HepG2 (cell line): ENCODE results near the gene IKZF4. TPM values are rescaled to one million over a fixed set of nuclear protein-coding genes. Genes with fewer than 3 reads are reported as not detected.
A peak's percentile ranks its signal among the peaks of the same experiment; 100 is the strongest.

Experiments used
- ATRX ChIP-seq: sonication (generic); formaldehyde crosslinking; IDR thresholded peaks from 2 replicates; pipeline ENCODE4 v1.4.0; 2020; ENCODE audit warnings: missing genetic modification reagents, borderline replicate concordance
- BRCA1 ChIP-seq: sonication (generic); formaldehyde crosslinking; IDR thresholded peaks from 2 replicates; pipeline ENCODE4 v1.4.0; 2020; ENCODE audit warnings: missing genetic modification reagents
- CEBPG ChIP-seq: IDR thresholded peaks from 2 replicates; pipeline ENCODE4 v1.6.1; 2016
- EHMT2 ChIP-seq: fragments of 200-600 bp; sonication (generic); IDR thresholded peaks from 2 replicates; pipeline ENCODE4 v1.7.0; 2017; ENCODE audit warnings: antibody characterized with exemption, low read depth, low read length, borderline replicate concordance
- ELF1 ChIP-seq: sonication (generic); formaldehyde crosslinking; IDR thresholded peaks from 2 replicates; pipeline ENCODE4 v1.4.0; 2020; ENCODE audit warnings: missing genetic modification reagents
- GTF2F1 ChIP-seq: fragments of 150-350 bp; IDR thresholded peaks from 2 replicates; pipeline ENCODE4 v1.6.1; 2014; ENCODE audit warnings: low read length
- HCFC1 ChIP-seq: fragments of 150-350 bp; IDR thresholded peaks from 2 replicates; pipeline ENCODE4 v1.6.1; 2014; ENCODE audit warnings: low read depth, low read length
- HDAC2 ChIP-seq: sonication (generic); formaldehyde crosslinking; IDR thresholded peaks from 2 replicates; pipeline ENCODE4 v1.4.0; 2020; ENCODE audit warnings: missing genetic modification reagents
- HDAC6 ChIP-seq: fragments of 200-600 bp; sonication (generic); IDR thresholded peaks from 2 replicates; pipeline ENCODE4 v1.7.0; 2017; ENCODE audit warnings: mild to moderate bottlenecking, antibody characterized with exemption, low read length, low read depth
- HMGXB4 ChIP-seq, 2 experiments: sonication (generic) in 1 of 2; formaldehyde crosslinking in 1 of 2; IDR thresholded peaks; 2 replicates each; pipeline versions ENCODE4 v1.4.0 to v1.6.1; 2018 to 2020; ENCODE audit warnings: missing genetic modification reagents in 2 of 2, borderline replicate concordance in 1 of 2, low read depth in 1 of 2, mild to moderate bottlenecking in 1 of 2, missing biosample characterization in 1 of 2
- MEIS1 ChIP-seq: sonication (generic); formaldehyde crosslinking; IDR thresholded peaks from 2 replicates; pipeline ENCODE4 v1.9.0; 2021; ENCODE audit warnings: mild to moderate bottlenecking, missing genetic modification reagents, moderate library complexity, borderline replicate concordance
- NKX3-1 ChIP-seq: sonication (generic); formaldehyde crosslinking; IDR thresholded peaks from 2 replicates; pipeline ENCODE4 v1.5.0; 2020; ENCODE audit warnings: missing genetic modification reagents
- SATB2 ChIP-seq: sonication (generic); formaldehyde crosslinking; IDR thresholded peaks from 2 replicates; pipeline ENCODE4 v1.5.0; 2020; ENCODE audit warnings: missing genetic modification reagents
- SKIL ChIP-seq: sonication (generic); formaldehyde crosslinking; IDR thresholded peaks from 2 replicates; pipeline ENCODE4 v1.8.0; 2022; ENCODE audit warnings: missing genetic modification reagents, mild to moderate bottlenecking, moderate library complexity, borderline replicate concordance
- SNAPC5 ChIP-seq: sonication (generic); formaldehyde crosslinking; IDR thresholded peaks from 2 replicates; pipeline ENCODE4 v1.8.1; 2023; ENCODE audit warnings: mild to moderate bottlenecking, missing genetic modification reagents, borderline replicate concordance
- XRCC5 ChIP-seq: fragments of 200-400 bp; formaldehyde crosslinking; optimal IDR thresholded peaks from 2 replicates; pipeline ENCODE3; 2017; ENCODE audit warnings: mild to moderate bottlenecking, low read length
- ZBTB49 ChIP-seq: sonication (generic); formaldehyde crosslinking; IDR thresholded peaks from 2 replicates; pipeline ENCODE4 v1.4.0; 2020; ENCODE audit warnings: missing genetic modification reagents, borderline replicate concordance
- ZFP37 ChIP-seq: sonication (generic); formaldehyde crosslinking; IDR thresholded peaks from 2 replicates; pipeline ENCODE4 v1.4.0; 2020; ENCODE audit warnings: missing genetic modification reagents, borderline replicate concordance
- ZNF597 ChIP-seq: sonication (generic); formaldehyde crosslinking; IDR thresholded peaks from 2 replicates; pipeline ENCODE4 v1.5.0; 2020; ENCODE audit warnings: missing genetic modification reagents
- ZNF7 ChIP-seq: IDR thresholded peaks from 2 replicates; pipeline ENCODE4 v1.6.1; 2016; ENCODE audit warnings: missing biosample characterization, missing genetic modification reagents
- ZNF878 ChIP-seq: sonication (generic); formaldehyde crosslinking; IDR thresholded peaks from 2 replicates; pipeline ENCODE4 v1.8.1; 2023; ENCODE audit warnings: mild to moderate bottlenecking, missing genetic modification reagents, moderate library complexity
- polyA plus RNA-seq, 8 experiments: library from polyadenylated mRNA; depleted of rRNA in 3 of 8; stranded (reverse) in 7 of 8; unstranded in 1 of 8; fragments of >200 nt; fragmentation: Illumina TruSeq in 4 of 8; extraction: Trizol in 4 of 8; gene quantifications; 2 replicates each; pipeline versions ENCODE4 v1.2.1 to v1.2.3, GENCODE V29; 2011 to 2016; ENCODE audit warnings: low read depth in 4 of 8, missing spikeins in 1 of 8, mixed read lengths in 1 of 8; ENCODE audit not compliant: insufficient read depth in 1 of 8
- total RNA-seq, 5 experiments: library from RNA; depleted of rRNA; stranded (reverse); fragments of >200 nt; fragmentation: Illumina TruSeq; extraction: Trizol; gene quantifications; 2 replicates each; pipeline ENCODE4 v1.2.3, GENCODE V29; 2016; ENCODE audit warnings: low read depth in 1 of 5

The IKZF4 gene
- total and polyA plus RNA-seq, 2 of the 13 experiments (the other 11 are each of a cell fraction or from before 2014, with no cell fraction given), result 0.58 to 2.2 TPM

- TF ChIP-seq GTF2F1, result no peak
- TF ChIP-seq CEBPG (CRISPR knock-in tag), result no peak; the same call in none of the 2 replicates
- no peak for TF ChIP-seq HDAC6
- no peak for TF ChIP-seq ATRX (CRISPR knock-in tag)
- TF ChIP-seq ZNF597 (CRISPR knock-in tag), result no peak
- no peak for TF ChIP-seq ZNF7 (CRISPR knock-in tag)
- 0 out of 2 replicates have a peak, but pooled peaks have one; percentile 27 for TF ChIP-seq HDAC2 (CRISPR knock-in tag)
- TF ChIP-seq ZBTB49 (CRISPR knock-in tag), result no peak
- no peak for TF ChIP-seq MEIS1 (CRISPR knock-in tag)
- no peak for TF ChIP-seq SATB2 (CRISPR knock-in tag)
- peak; percentile 38 to 62; a peak in 1 of 4 replicates for TF ChIP-seq HMGXB4 (CRISPR knock-in tag; IDR thresholded peaks at IDR 0.05; ENCODE audit: borderline replicate concordance in 1 of 2, low read depth in 1 of 2)
- TF ChIP-seq ZNF878 (CRISPR knock-in tag), result no peak
- TF ChIP-seq HCFC1, result no peak
- no peak for TF ChIP-seq SNAPC5 (CRISPR knock-in tag)
- no peak for TF ChIP-seq EHMT2
- no peak for TF ChIP-seq SKIL
- TF ChIP-seq ELF1 (CRISPR knock-in tag), result peak; percentile 28
- TF ChIP-seq BRCA1 (CRISPR knock-in tag), result peak; percentile 64; the same call in 1 of the 2 replicates
- peak; percentile 86 for TF ChIP-seq XRCC5
- 0 out of 2 replicates have a peak, but pooled peaks have one; percentile 27 for TF ChIP-seq ZFP37 (CRISPR knock-in tag)
- TF ChIP-seq NKX3-1 (CRISPR knock-in tag), result peak; percentile 74; the same call in 1 of the 2 replicates
Observed at GRCh38 chr12:55996715-55997534, 23.9 kb upstream of the IKZF4 start, which contains the start of gene SUOX (continued).
